Measurements from ENCODE around the gene APC2.
"Not testable (repeated sequence)": the region's sequence is repeated elsewhere in the genome, so short reads cannot be mapped to it uniquely, and the experiment has no call there.

APC2 gene

GRCh38 chr19:1475751-1476437, 26.0 kb downstream of the APC2 start:
- no peak for DNase-seq

- DNase-seq: not testable (repeated sequence)
Observed at GRCh38 chr19:1477056-1477455, 27.1 kb downstream of the APC2 start.

GRCh38 chr19:1478934-1479707, 29.2 kb downstream of the APC2 start, which contains the start of gene C19orf25:
Gene C19orf25, minus strand, starts transcription at chr19:1479215. Its CDS starts 312 bp downstream, at chr19:1478903.
- DNase-seq: peak; percentile 53 to 97 (median 86)

GRCh38 chr19:1481224-1481892, 31.4 kb downstream of the APC2 start:
- no peak for DNase-seq

- no peak for DNase-seq
Observed at GRCh38 chr19:1481893-1482360, 32.0 kb downstream of the APC2 start.

- DNase-seq: no peak
Observed at GRCh38 chr19:1482361-1483130, 32.6 kb downstream of the APC2 start.

- DNase-seq: no peak
Observed at GRCh38 chr19:1483131-1483978, 33.4 kb downstream of the APC2 start.

GRCh38 chr19:1483979-1484428, 34.1 kb downstream of the APC2 start:
- DNase-seq: no peak

- no peak for DNase-seq
Observed at GRCh38 chr19:1486720-1487575, 37.0 kb downstream of the APC2 start.

- no peak for DNase-seq
Observed at GRCh38 chr19:1487576-1488281, 37.8 kb downstream of the APC2 start.

- no peak for DNase-seq
Observed at GRCh38 chr19:1488282-1488601, 38.3 kb downstream of the APC2 start.

GRCh38 chr19:1489463-1490310, 39.8 kb downstream of the APC2 start:
- peak in 1 of 56 donors; percentile 51 for DNase-seq

GRCh38 chr19:1490311-1491113, 40.6 kb downstream of the APC2 start, which contains the start of gene PCSK4:
Gene PCSK4, minus strand, starts transcription at chr19:1490350. Its CDS starts 4 bp downstream, at chr19:1490346.
- peak; percentile 87 to 100 (median 99) for DNase-seq

- DNase-seq: no peak
Observed at GRCh38 chr19:1491114-1491848, 41.4 kb downstream of the APC2 start, which contains the start of gene REEP6. Gene REEP6, plus strand, starts transcription at chr19:1491181. Its CDS starts 89 bp downstream, at chr19:1491270.

GRCh38 chr19:1491849-1492170, 41.9 kb downstream of the APC2 start:
- DNase-seq: no peak

GRCh38 chr19:1492474-1493006, 42.6 kb downstream of the APC2 start:
- DNase-seq: no peak
